Measurements from ENCODE around the gene ATRNL1. TPM values are rescaled to one million over a fixed set of nuclear protein-coding genes. Genes with fewer than 3 reads are reported as not detected.

Gene ATRNL1
- total and polyA plus RNA-seq, 2 of the 8 experiments (the other 6 are each of a cell fraction or from before 2014, with no cell fraction given): 5.1 to 17.6 TPM

GRCh38 chr10:115795964-115796363 lies 702.8 kb downstream of the ATRNL1 start:
- no peaks in the 10 kb centered on the region for H3K27me3 ChIP-seq (replicated peaks in 1 of 4; ENCODE audit: control insufficient read depth in 3 of 4, extremely low read depth in 1 of 4, insufficient read depth in 3 of 4, low read length in 3 of 4)
- H3K56ac ChIP-seq (replicated peaks; ENCODE audit: insufficient read length, low read depth, low read length): no peak overlapping the region
- no peak overlapping the region for H4K8ac ChIP-seq (ENCODE audit: extremely low read depth, insufficient read depth, low read length)
- H2AK5ac ChIP-seq (ENCODE audit: low read depth, low read length): no peak overlapping the region
- no peaks in the 10 kb centered on the region for H3K9me3 ChIP-seq (ENCODE audit: insufficient read depth in 2 of 2, low read depth in 1 of 2, low read length in 1 of 2)
- no peak overlapping the region for H2BK15ac ChIP-seq (ENCODE audit: low read length)
- H3K36me3 ChIP-seq (ENCODE audit: control insufficient read depth in 2 of 4, insufficient read depth in 4 of 4, low read length in 3 of 4): no peaks in the 10 kb centered on the region
- no peak overlapping the region for H3K27ac ChIP-seq (ENCODE audit: low read depth, low read length)
- POLR2A ChIA-PET (ENCODE audit: partially characterized antibody): no interaction called here
- CTCF ChIA-PET (ENCODE audit: partially characterized antibody): interaction anchor here (1.4 kb wide), 1 partner anchor 80 kb away, joined by 4 read pairs; no protein-coding TSS in a partner anchor
- no peak overlapping the region for H3K23ac ChIP-seq (ENCODE audit: insufficient read length)
- no peaks in the 10 kb centered on the region for H3K79me2 ChIP-seq (ENCODE audit: control insufficient read depth in 1 of 2, insufficient read depth in 2 of 2, low read length in 2 of 2)
- H2BK20ac ChIP-seq (ENCODE audit: low read length): no peak overlapping the region
- H2BK120ac ChIP-seq (replicated peaks; ENCODE audit: low read depth, low read length): no peak overlapping the region
- H3K4me1 ChIP-seq (replicated peaks in 1 of 4; ENCODE audit: control insufficient read depth in 3 of 4, insufficient read depth in 4 of 4, low read length in 3 of 4): peaks cover 0 to 5% (median 2%) of the 10 kb centered on the region in 4 experiments; a peak in 2 of 7 replicates
- H3K4me2 ChIP-seq (ENCODE audit: insufficient read depth in 1 of 2, low read depth in 2 of 2, low read length in 2 of 2): no peak overlapping the region
- no peak overlapping the region for H3K4ac ChIP-seq (replicated peaks; ENCODE audit: insufficient read length, low read depth, low read length)
- no peaks in the 10 kb centered on the region for H4K20me1 ChIP-seq (replicated peaks in 1 of 2; ENCODE audit: control insufficient read depth in 1 of 2, insufficient read depth in 2 of 2, low read length in 2 of 2)
- H3K4me3 ChIP-seq (ENCODE audit: extremely low read depth in 1 of 4, insufficient read depth in 2 of 4, low read depth in 3 of 4, low read length in 4 of 4): no peak overlapping the region
- H3K14ac ChIP-seq (ENCODE audit: insufficient read length): no peak overlapping the region
- H2BK12ac ChIP-seq (ENCODE audit: low read depth, low read length): no peak overlapping the region
- H4K91ac ChIP-seq (replicated peaks; ENCODE audit: insufficient read length, low read length): no peak overlapping the region
- no peak overlapping the region for H2BK5ac ChIP-seq (ENCODE audit: low read depth, low read length)
- 92% methylated on average over 4 of the region's 4 CpGs; no CpG with 5 or more reads in 1 of the 2 experiments for WGBS, 2 experiments (ENCODE audit: extremely low coverage in 1 of 2, insufficient coverage in 1 of 2, insufficient read length in 1 of 2, insufficient replicate concordance in 2 of 2, low coverage in 1 of 2, low lambda C conversion rate in 2 of 2, missing lambda C conversion rate in 1 of 2)
- H2AFZ ChIP-seq (ENCODE audit: low read length): peak overlapping the region; percentile 8; the same call in 1 of the 2 replicates
- no peak for DNase-seq (ENCODE audit: low read depth in 1 of 2, low spot score in 2 of 2)
- no peak overlapping the region for H4K5ac ChIP-seq (ENCODE audit: insufficient read length, low read depth, low read length)
- H3K18ac ChIP-seq (ENCODE audit: extremely low read depth, low read length): no peak overlapping the region
- H3K79me1 ChIP-seq (ENCODE audit: low read depth, low read length): no peaks in the 10 kb centered on the region
- no peak overlapping the region for H3K9ac ChIP-seq (replicated peaks in 1 of 4; ENCODE audit: extremely low read depth in 1 of 4, low read depth in 3 of 4, low read length in 3 of 4)
- peaks cover 2% of the 10 kb centered on the region; the same call in 1 of the 2 replicates for H3K23me2 ChIP-seq (ENCODE audit: low read depth, low read length)
- FAIRE-seq: no peak
- TF ChIP-seq RFX5 (IDR thresholded peaks at IDR 0.05; ENCODE audit: borderline replicate concordance, low read depth, low read length) (no peak), TCF12 (IDR thresholded peaks at IDR 0.05; ENCODE audit: low read depth, low read length) (no peak), BCL11A (IDR thresholded peaks at IDR 0.05; ENCODE audit: low read depth in 2 of 2, low read length in 2 of 2) (no peak), CHD2 (IDR thresholded peaks at IDR 0.05; ENCODE audit: low read length) (no peak), RAD21 (IDR thresholded peaks at IDR 0.05 in 1 of 2, conservative IDR thresholded peaks at IDR 0.05 in 1 of 2; ENCODE audit: low read depth in 2 of 2, low read length in 2 of 2) (no peak), GABPA (IDR thresholded peaks at IDR 0.05; ENCODE audit: borderline replicate concordance, insufficient read depth, low read length) (no peak), CTCF (IDR thresholded peaks at IDR 0.05; ENCODE audit: control extremely low read depth in 1 of 3, insufficient read depth in 1 of 3, low read depth in 1 of 3, low read length in 3 of 3) (no peak), CTBP2 (IDR thresholded peaks at IDR 0.05; ENCODE audit: borderline replicate concordance, insufficient read depth, insufficient read length, low read length) (no peak), HDAC2 (IDR thresholded peaks at IDR 0.05; ENCODE audit: borderline replicate concordance in 1 of 2, low read depth in 2 of 2, low read length in 2 of 2) (no peak), TAF1 (IDR thresholded peaks at IDR 0.05; ENCODE audit: low read depth, low read length) (no peak), TBP (IDR thresholded peaks at IDR 0.05; ENCODE audit: low read depth, low read length) (no peak)

Data from H1 (cell line).